SK-N-SH (cell line): ENCODE measurements around the gene MANF.

Experiments
- EZH2phosphoT487 ChIP-seq: fragments of 200-600 bp; sonication (generic); IDR thresholded peaks from 2 replicates; pipeline ENCODE4 v1.6.1; 2017; ENCODE audit warnings: low read depth, mixed run types, mild to moderate bottlenecking, antibody characterized with exemption, moderate library complexity, borderline replicate concordance
- MXI1 ChIP-seq: IDR thresholded peaks from 2 replicates; pipeline ENCODE4 v1.6.1; 2012; ENCODE audit warnings: mild to moderate bottlenecking, low read depth, low read length, improper control_type of control experiment
- NRF1 ChIP-seq: IDR thresholded peaks from 2 replicates; pipeline ENCODE4 v1.6.1; 2012; ENCODE audit warnings: low read depth, mild to moderate bottlenecking, low read length
- TF ChIP-seq, protein P1 (sequence below): fragments of 200-600 bp; sonication (generic); IDR thresholded peaks from 2 replicates; pipeline ENCODE4 v1.6.1; 2017; ENCODE audit warnings: antibody characterized with exemption, mild to moderate bottlenecking, moderate library complexity

DNA sequence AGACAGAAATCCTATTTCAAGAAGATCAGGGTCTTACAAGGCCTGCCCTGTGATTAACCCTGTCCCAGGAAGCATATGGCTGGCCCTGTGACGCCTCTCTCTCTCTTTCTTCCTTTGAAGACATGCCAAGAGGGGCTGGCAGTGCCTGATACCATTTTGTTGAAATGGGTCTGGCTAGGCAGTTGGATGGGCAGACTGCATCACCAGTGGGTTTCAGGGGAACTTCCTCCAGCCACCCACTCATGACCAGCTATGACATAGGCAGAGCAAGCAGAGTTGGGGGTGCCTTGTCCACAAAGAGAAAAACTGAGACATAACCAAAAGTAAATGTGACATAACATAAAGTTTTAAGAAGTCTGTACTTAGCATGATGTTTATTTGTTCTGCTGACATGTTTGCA is 31.4 kb upstream of the MANF start:
- no peak for TF ChIP-seq EZH2phosphoT487
- TF ChIP-seq, protein P1, sequence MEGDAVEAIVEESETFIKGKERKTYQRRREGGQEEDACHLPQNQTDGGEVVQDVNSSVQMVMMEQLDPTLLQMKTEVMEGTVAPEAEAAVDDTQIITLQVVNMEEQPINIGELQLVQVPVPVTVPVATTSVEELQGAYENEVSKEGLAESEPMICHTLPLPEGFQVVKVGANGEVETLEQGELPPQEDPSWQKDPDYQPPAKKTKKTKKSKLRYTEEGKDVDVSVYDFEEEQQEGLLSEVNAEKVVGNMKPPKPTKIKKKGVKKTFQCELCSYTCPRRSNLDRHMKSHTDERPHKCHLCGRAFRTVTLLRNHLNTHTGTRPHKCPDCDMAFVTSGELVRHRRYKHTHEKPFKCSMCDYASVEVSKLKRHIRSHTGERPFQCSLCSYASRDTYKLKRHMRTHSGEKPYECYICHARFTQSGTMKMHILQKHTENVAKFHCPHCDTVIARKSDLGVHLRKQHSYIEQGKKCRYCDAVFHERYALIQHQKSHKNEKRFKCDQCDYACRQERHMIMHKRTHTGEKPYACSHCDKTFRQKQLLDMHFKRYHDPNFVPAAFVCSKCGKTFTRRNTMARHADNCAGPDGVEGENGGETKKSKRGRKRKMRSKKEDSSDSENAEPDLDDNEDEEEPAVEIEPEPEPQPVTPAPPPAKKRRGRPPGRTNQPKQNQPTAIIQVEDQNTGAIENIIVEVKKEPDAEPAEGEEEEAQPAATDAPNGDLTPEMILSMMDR, result no peak
- no peak for TF ChIP-seq NRF1
- no peak for TF ChIP-seq MXI1
